Endothelial cell of umbilical vein (primary cell): ENCODE data around the gene OR7C1. TPM values are rescaled to one million over a fixed set of nuclear protein-coding genes. Genes with fewer than 3 reads are reported as not detected.

Experiments used
- BruUV-seq: library from RNA; stranded (reverse); fragments of 400-500 nt; replicated peaks from 2 replicates; lab custom pipeline; 2021; lab: Mats Ljungman, UMichigan
- CTCF ChIA-PET: fragments of 300-600, 350-600 bp; sonication (Branson Sonifier 250); formaldehyde crosslinking; loops from one replicate; lab custom pipeline; 2021; ENCODE audit warnings: antibody characterized with exemption, inconsistent platforms; lab: Charles Lee
- POLR2A ChIA-PET: fragments of 300-600, 350-600 bp; sonication (Branson Sonifier 250); formaldehyde crosslinking; loops from one replicate; lab custom pipeline; 2021; ENCODE audit warnings: antibody characterized with exemption, inconsistent platforms; lab: Charles Lee
- DNase-seq: peaks from one replicate; pipeline ENCODE4 v3.0.0-alpha.2; 2011; ENCODE audit warnings: low read depth, low spot score
- FAIRE-seq: peaks from 2 replicates; lab custom pipeline; 2011; peaks lifted over from hg19 to GRCh38; lab: Jason Lieb, UNC
- H2AFZ ChIP-seq: 2 replicates; pipeline ENCODE4 v1.6.0; 2012; ENCODE audit warnings: low read depth, low read length, control low read depth, inconsistent platforms
- H3K27ac ChIP-seq: 2 replicates; pipeline ENCODE4 v1.5.1; 2011; ENCODE audit warnings: low read depth, mild to moderate bottlenecking, control low read depth, low read length, moderate library complexity; ENCODE audit not compliant: insufficient read depth
- H3K27me3 ChIP-seq, 2 experiments: 2 replicates each; pipeline versions ENCODE4 v1.6.0 to v1.6.1; 2011; ENCODE audit warnings: low read length in 2 of 2, mixed read lengths in 1 of 2; ENCODE audit not compliant: control insufficient read depth in 2 of 2, insufficient read depth in 2 of 2
- H3K36me3 ChIP-seq, 2 experiments: 2 replicates in 1 of 2; 3 replicates in 1 of 2; pipeline ENCODE4 v1.5.1; 2011; ENCODE audit warnings: low read length in 2 of 2, mild to moderate bottlenecking in 1 of 2, moderate library complexity in 1 of 2; ENCODE audit not compliant: control insufficient read depth in 2 of 2, insufficient read depth in 2 of 2; ENCODE audit errors: extremely low read depth in 1 of 2
- H3K4me1 ChIP-seq: 3 replicates; pipeline ENCODE4 v1.5.1; 2011; ENCODE audit warnings: mild to moderate bottlenecking, low read length; ENCODE audit not compliant: control insufficient read depth, insufficient read depth; ENCODE audit errors: extremely low read depth
- H3K4me2 ChIP-seq: 2 replicates; pipeline ENCODE4 v1.6.1; 2011; ENCODE audit warnings: low read length, control low read depth, mixed read lengths; ENCODE audit not compliant: insufficient read depth
- H3K4me3 ChIP-seq, 3 experiments: fragments of 200-600 bp in 1 of 3; sonication (generic), shearing (Covaris generic) in 1 of 3; replicated peaks in 1 of 3; 2 replicates each; pipeline ENCODE4 v1.5.1; 2011 to 2016; ENCODE audit warnings: control low read depth in 3 of 3, low read length in 3 of 3, mild to moderate bottlenecking in 2 of 3, inconsistent platforms in 1 of 3, low read depth in 1 of 3, moderate library complexity in 1 of 3; ENCODE audit not compliant: insufficient read depth in 1 of 3
- H3K79me2 ChIP-seq: 2 replicates; pipeline ENCODE4 v1.6.0; 2012; ENCODE audit warnings: low read length, inconsistent platforms; ENCODE audit not compliant: control insufficient read depth, insufficient read depth
- H3K9ac ChIP-seq: replicated peaks from 2 replicates; pipeline ENCODE3; 2011; ENCODE audit warnings: low read length, control low read depth; ENCODE audit not compliant: insufficient read depth; ENCODE audit errors: extremely low read depth
- H3K9me1 ChIP-seq: replicated peaks from 3 replicates; pipeline ENCODE4 v1.6.0; 2011; ENCODE audit warnings: mild to moderate bottlenecking, low read length; ENCODE audit not compliant: control insufficient read depth, insufficient read depth; ENCODE audit errors: extremely low read depth
- H3K9me3 ChIP-seq: replicated peaks from 2 replicates; pipeline ENCODE4 v1.5.1; 2012; ENCODE audit warnings: low read length, inconsistent platforms; ENCODE audit not compliant: control insufficient read depth, insufficient read depth
- H4K20me1 ChIP-seq: replicated peaks from 2 replicates; pipeline ENCODE3; 2011; ENCODE audit warnings: mild to moderate bottlenecking, low read length; ENCODE audit not compliant: control insufficient read depth, insufficient read depth; ENCODE audit errors: extremely low read depth
- CTCF ChIP-seq, 2 donors: IDR thresholded peaks; 1 replicate in 1 of 2; 2 replicates in 1 of 2; pipeline ENCODE4 v1.5.1; 2011; ENCODE audit warnings: low read length in 2 of 2, mild to moderate bottlenecking in 2 of 2, moderate library complexity in 2 of 2, control low read depth in 1 of 2, inconsistent platforms in 1 of 2, low read depth in 1 of 2; ENCODE audit not compliant: insufficient read depth in 1 of 2; ENCODE audit errors: extremely low read depth in 1 of 2
- EZH2 ChIP-seq: IDR thresholded peaks from 2 replicates; pipeline ENCODE4 v1.6.1; 2012; ENCODE audit warnings: borderline replicate concordance, low read depth, mild to moderate bottlenecking, moderate library complexity, low read length, inconsistent platforms; ENCODE audit not compliant: severe bottlenecking
- FOS ChIP-seq: IDR thresholded peaks from 2 replicates; pipeline ENCODE4 v1.6.1; 2011; ENCODE audit warnings: mild to moderate bottlenecking, low read length, moderate library complexity, borderline replicate concordance; ENCODE audit not compliant: insufficient read depth
- GATA2 ChIP-seq: IDR thresholded peaks from 2 replicates; pipeline ENCODE4 v1.7.0; 2011; ENCODE audit warnings: low read depth, mild to moderate bottlenecking, moderate library complexity, mixed read lengths, low read length; ENCODE audit not compliant: insufficient read length, insufficient read depth
- JUN ChIP-seq: IDR thresholded peaks from 2 replicates; pipeline ENCODE4 v1.6.1; 2011; ENCODE audit warnings: borderline replicate concordance, low read depth; ENCODE audit not compliant: insufficient read length, insufficient read depth
- MAX ChIP-seq: IDR thresholded peaks from 2 replicates; pipeline ENCODE4 v1.6.1; 2011; ENCODE audit not compliant: insufficient read depth, insufficient read length
- MYC ChIP-seq: IDR thresholded peaks from one replicate; pipeline ENCODE4 v1.6.1; 2011; ENCODE audit warnings: mild to moderate bottlenecking, low read depth, low read length
- POLR2A ChIP-seq: IDR thresholded peaks from 2 replicates; pipeline ENCODE4 v1.6.1; 2012; ENCODE audit warnings: low read depth, mild to moderate bottlenecking, control low read depth, low read length
- POLR2AphosphoS5 ChIP-seq: IDR thresholded peaks from 2 replicates; pipeline ENCODE4 v1.6.1; 2012; ENCODE audit warnings: low read depth, mild to moderate bottlenecking, control low read depth, low read length, moderate library complexity; ENCODE audit not compliant: insufficient read depth
- dilution Hi-C: fragments of 300-500 bp; cut with MboI; formaldehyde crosslinking; loops from one replicate; pipeline ENCODE4 v1.15.0; 2019; ENCODE audit warnings: low sequenced_read_pairs; ENCODE audit not compliant: extremely low pct_ligation_motif_present
- intact Hi-C: fragments of 100-400 bp; cut with micrococcal nuclease; formaldehyde crosslinking; loops from one replicate; pipeline ENCODE4 v1.10.0; 2022
- polyA plus RNA-seq, 4 experiments: library from polyadenylated mRNA; depleted of rRNA in 3 of 4; stranded (reverse) in 3 of 4; unstranded in 1 of 4; fragments of >200 nt; gene quantifications; 2 replicates each; pipeline versions ENCODE4 v1.2.1 to v1.2.3, GENCODE V29; 2011 to 2012; ENCODE audit warnings: missing spikeins in 1 of 4
- total RNA-seq: library from RNA; stranded (reverse); gene quantifications from 2 replicates; pipeline ENCODE4 v1.2.3, GENCODE V29; 2021

The OR7C1 gene
- total and polyA plus RNA-seq, 2 donors (not counting 3 experiments of a cell fraction or from before 2014, with no cell fraction given) = not detected

DNA sequence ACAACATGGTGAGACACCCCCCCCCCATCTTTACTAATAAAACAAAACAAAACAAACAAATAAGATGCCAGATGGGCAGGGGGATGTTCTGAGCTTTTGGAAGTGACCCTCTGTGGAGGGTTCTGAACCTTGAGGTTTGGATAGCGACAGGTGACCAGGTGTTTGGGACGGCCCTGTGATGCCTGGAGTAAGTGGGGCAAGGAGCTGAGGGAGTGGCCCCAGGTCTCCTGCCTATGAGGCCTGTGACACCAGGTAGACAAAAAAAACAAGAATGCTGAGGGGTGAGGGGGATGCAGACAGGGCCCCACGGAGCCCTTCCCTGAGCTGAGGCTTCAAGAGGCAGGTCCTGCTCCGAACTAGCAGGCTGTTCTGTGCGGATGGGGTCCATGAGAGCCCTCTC is 65.8 kb downstream of the OR7C1 start:
- CTCF ChIA-PET = no interaction called here
- no peak for TF ChIP-seq CTCF (IDR thresholded peaks at IDR 0.05; ENCODE audit: extremely low read depth in 1 of 2, insufficient read depth in 1 of 2, low read depth in 1 of 2, low read length in 2 of 2)
- TF ChIP-seq JUN = no peak
- TF ChIP-seq FOS = no peak
- no peak for TF ChIP-seq MAX
- no peak for TF ChIP-seq MYC
- no peak for TF ChIP-seq GATA2
- no peak for TF ChIP-seq POLR2A
- no peak for TF ChIP-seq POLR2AphosphoS5
- no peak for TF ChIP-seq EZH2
- Histone ChIP-seq H3K36me3 (no peaks in the 10 kb centered on the region), H2AFZ (no peak overlapping the region), H3K79me2 (no peaks in the 10 kb centered on the region), H3K9me1 (no peaks in the 10 kb centered on the region), H3K27ac (no peak overlapping the region), H3K4me1 (no peaks in the 10 kb centered on the region), H3K4me3 (no peak overlapping the region), H3K27me3 (no peaks in the 10 kb centered on the region), H3K9me3 (no peaks in the 10 kb centered on the region), H3K9ac (no peak overlapping the region), H3K4me2 (no peak overlapping the region), H4K20me1 (no peaks in the 10 kb centered on the region)
- dilution Hi-C loops (no loop called here), intact Hi-C loops (no loop called here)
- FAIRE-seq (no peak), DNase-seq (no peak)
- no TSS peak for BruUV-seq
- POLR2A ChIA-PET = no interaction called here
